ENCODE data around the gene RAVER1.
"Not testable (repeated sequence)": the region's sequence is repeated elsewhere in the genome, so short reads cannot be mapped to it uniquely, and the experiment has no call there.

RAVER1 gene

GRCh38 chr19:10286803-10287737 lies 46.3 kb downstream of the RAVER1 start, which contains the start of gene ICAM4:
Gene ICAM4 (plus strand): TSS chr19:10286955. CDS start chr19:10287013, 58 bp downstream.
- H3K36me3 ChIP-seq (ENCODE audit: control insufficient read depth, insufficient read depth, low read length): 0 out of 2 replicates have a peak, but pooled peaks cover 3% of the 10 kb centered on the region
- no peak within 1 kb of the TSS for H3K9ac ChIP-seq (ENCODE audit: low read depth, low read length)
- H3K4me1 ChIP-seq (ENCODE audit: control insufficient read depth, insufficient read depth, low read length): peaks cover 16% of the 10 kb centered on the region; the same call in 1 of the 2 replicates
- no peaks in the 10 kb centered on the region for H3K9me3 ChIP-seq (ENCODE audit: control insufficient read depth, insufficient read depth, low read length)
- no peak within 1 kb of the TSS for H3K27ac ChIP-seq (ENCODE audit: low read depth, low read length)
- peaks cover 61% of the 10 kb centered on the region for H3K27me3 ChIP-seq (ENCODE audit: control insufficient read depth, insufficient read depth, low read length)
- H3K4me3 ChIP-seq (ENCODE audit: low read depth, low read length): peak within 1 kb of the TSS; percentile 54

GRCh38 chr19:10285393-10285792 lies 47.9 kb downstream of the RAVER1 start:
- H3K9me3 ChIP-seq (ENCODE audit: control insufficient read depth, insufficient read depth, low read length): no peaks in the 10 kb centered on the region
- H3K4me1 ChIP-seq (ENCODE audit: control insufficient read depth, insufficient read depth, low read length): peaks cover 4% of the 10 kb centered on the region; the same call in 1 of the 2 replicates
- 0 out of 2 replicates have a peak, but pooled peaks cover 3% of the 10 kb centered on the region for H3K36me3 ChIP-seq (ENCODE audit: control insufficient read depth, insufficient read depth, low read length)
- H3K27me3 ChIP-seq (ENCODE audit: control insufficient read depth, insufficient read depth, low read length): peaks cover 44% of the 10 kb centered on the region
- no peak overlapping the region for H3K9ac ChIP-seq (ENCODE audit: low read depth, low read length)
- H3K27ac ChIP-seq (ENCODE audit: low read depth, low read length): no peak overlapping the region
- no peak overlapping the region for H3K4me3 ChIP-seq (ENCODE audit: low read depth, low read length)

- H3K4me3 ChIP-seq (ENCODE audit: low read depth, low read length): no peak overlapping the region
- 0 out of 2 replicates have a peak, but pooled peaks cover 3% of the 10 kb centered on the region for H3K36me3 ChIP-seq (ENCODE audit: control insufficient read depth, insufficient read depth, low read length)
- H3K9ac ChIP-seq (ENCODE audit: low read depth, low read length): no peak overlapping the region
- H3K4me1 ChIP-seq (ENCODE audit: control insufficient read depth, insufficient read depth, low read length): no peaks in the 10 kb centered on the region; the same call in 1 of the 2 replicates
- no peak overlapping the region for H3K27ac ChIP-seq (ENCODE audit: low read depth, low read length)
- no peaks in the 10 kb centered on the region for H3K9me3 ChIP-seq (ENCODE audit: control insufficient read depth, insufficient read depth, low read length)
- H3K27me3 ChIP-seq (ENCODE audit: control insufficient read depth, insufficient read depth, low read length): peaks cover 39% of the 10 kb centered on the region
Observed at GRCh38 chr19:10284960-10285278, 48.4 kb downstream of the RAVER1 start.

GRCh38 chr19:10284065-10284959 lies 49.0 kb downstream of the RAVER1 start:
- Histone ChIP-seq H3K9ac (ENCODE audit: low read depth, low read length) (no peak overlapping the region), H3K9me3 (ENCODE audit: control insufficient read depth, insufficient read depth, low read length) (no peaks in the 10 kb centered on the region), H3K4me1 (ENCODE audit: control insufficient read depth, insufficient read depth, low read length) (no peaks in the 10 kb centered on the region; the same call in 1 of the 2 replicates), H3K27ac (ENCODE audit: low read depth, low read length) (no peak overlapping the region), H3K36me3 (ENCODE audit: control insufficient read depth, insufficient read depth, low read length) (0 out of 2 replicates have a peak, but pooled peaks cover 3% of the 10 kb centered on the region), H3K4me3 (ENCODE audit: low read depth, low read length) (no peak overlapping the region), H3K27me3 (ENCODE audit: control insufficient read depth, insufficient read depth, low read length) (peaks cover 33% of the 10 kb centered on the region)

- Histone ChIP-seq H3K27me3 (ENCODE audit: control insufficient read depth, insufficient read depth, low read length) (peaks cover 25% of the 10 kb centered on the region), H3K9me3 (ENCODE audit: control insufficient read depth, insufficient read depth, low read length) (no peaks in the 10 kb centered on the region), H3K9ac (ENCODE audit: low read depth, low read length) (no peak overlapping the region), H3K4me1 (ENCODE audit: control insufficient read depth, insufficient read depth, low read length) (no peaks in the 10 kb centered on the region; the same call in 1 of the 2 replicates), H3K27ac (ENCODE audit: low read depth, low read length) (no peak overlapping the region), H3K4me3 (ENCODE audit: low read depth, low read length) (no peak overlapping the region), H3K36me3 (ENCODE audit: control insufficient read depth, insufficient read depth, low read length) (0 out of 2 replicates have a peak, but pooled peaks cover 3% of the 10 kb centered on the region)
Observed at GRCh38 chr19:10283301-10284064, 49.8 kb downstream of the RAVER1 start.

- not testable (repeated sequence) for H3K9me3 ChIP-seq (ENCODE audit: control insufficient read depth, insufficient read depth, low read length); H3K4me3 ChIP-seq (ENCODE audit: low read depth, low read length); H3K9ac ChIP-seq (ENCODE audit: low read depth, low read length); H3K4me1 ChIP-seq (ENCODE audit: control insufficient read depth, insufficient read depth, low read length); H3K27ac ChIP-seq (ENCODE audit: low read depth, low read length); H3K36me3 ChIP-seq (ENCODE audit: control insufficient read depth, insufficient read depth, low read length)
- H3K27me3 ChIP-seq (ENCODE audit: control insufficient read depth, insufficient read depth, low read length): peaks cover 10% of the 10 kb centered on the region; the same call in 1 of the 2 replicates
Observed at GRCh38 chr19:10282043-10282442, 51.3 kb downstream of the RAVER1 start.

GRCh38 chr19:10279737-10280442 lies 53.4 kb downstream of the RAVER1 start:
- Histone ChIP-seq H3K9me3 (ENCODE audit: control insufficient read depth, insufficient read depth, low read length) (no peaks in the 10 kb centered on the region), H3K27me3 (ENCODE audit: control insufficient read depth, insufficient read depth, low read length) (no peaks in the 10 kb centered on the region), H3K4me3 (ENCODE audit: low read depth, low read length) (no peak overlapping the region), H3K27ac (ENCODE audit: low read depth, low read length) (no peak overlapping the region), H3K9ac (ENCODE audit: low read depth, low read length) (no peak overlapping the region), H3K36me3 (ENCODE audit: control insufficient read depth, insufficient read depth, low read length) (no peaks in the 10 kb centered on the region), H3K4me1 (ENCODE audit: control insufficient read depth, insufficient read depth, low read length) (no peaks in the 10 kb centered on the region)

- H3K9ac ChIP-seq (ENCODE audit: low read depth, low read length): no peak overlapping the region
- H3K4me3 ChIP-seq (ENCODE audit: low read depth, low read length): no peak overlapping the region
- no peaks in the 10 kb centered on the region for H3K9me3 ChIP-seq (ENCODE audit: control insufficient read depth, insufficient read depth, low read length)
- no peaks in the 10 kb centered on the region for H3K36me3 ChIP-seq (ENCODE audit: control insufficient read depth, insufficient read depth, low read length)
- H3K4me1 ChIP-seq (ENCODE audit: control insufficient read depth, insufficient read depth, low read length): no peaks in the 10 kb centered on the region
- H3K27ac ChIP-seq (ENCODE audit: low read depth, low read length): no peak overlapping the region
- no peaks in the 10 kb centered on the region for H3K27me3 ChIP-seq (ENCODE audit: control insufficient read depth, insufficient read depth, low read length)
Observed at GRCh38 chr19:10278935-10279334, 54.4 kb downstream of the RAVER1 start.

GRCh38 chr19:10277795-10278589 lies 55.3 kb downstream of the RAVER1 start:
- Histone ChIP-seq H3K9ac (ENCODE audit: low read depth, low read length) (no peak overlapping the region), H3K36me3 (ENCODE audit: control insufficient read depth, insufficient read depth, low read length) (no peaks in the 10 kb centered on the region), H3K27me3 (ENCODE audit: control insufficient read depth, insufficient read depth, low read length) (no peaks in the 10 kb centered on the region), H3K9me3 (ENCODE audit: control insufficient read depth, insufficient read depth, low read length) (no peaks in the 10 kb centered on the region), H3K4me3 (ENCODE audit: low read depth, low read length) (no peak overlapping the region), H3K27ac (ENCODE audit: low read depth, low read length) (no peak overlapping the region), H3K4me1 (ENCODE audit: control insufficient read depth, insufficient read depth, low read length) (no peaks in the 10 kb centered on the region)
